GM21528 (cell line): Measurements from ENCODE around the gene ZC3H7A.
"Not testable (repeated sequence)": the region's sequence is repeated elsewhere in the genome, so short reads cannot be mapped to it uniquely, and the experiment has no call there.

Experiments
- ATAC-seq: cut with Tn5 transposase; IDR thresholded peaks from one replicate; pipeline ENCODE4 v1.9.1; 2021; ENCODE audit warnings: mild to moderate bottlenecking, moderate library complexity; ENCODE audit not compliant: unreplicated experiment, low FRiP score

The ZC3H7A gene

DNA sequence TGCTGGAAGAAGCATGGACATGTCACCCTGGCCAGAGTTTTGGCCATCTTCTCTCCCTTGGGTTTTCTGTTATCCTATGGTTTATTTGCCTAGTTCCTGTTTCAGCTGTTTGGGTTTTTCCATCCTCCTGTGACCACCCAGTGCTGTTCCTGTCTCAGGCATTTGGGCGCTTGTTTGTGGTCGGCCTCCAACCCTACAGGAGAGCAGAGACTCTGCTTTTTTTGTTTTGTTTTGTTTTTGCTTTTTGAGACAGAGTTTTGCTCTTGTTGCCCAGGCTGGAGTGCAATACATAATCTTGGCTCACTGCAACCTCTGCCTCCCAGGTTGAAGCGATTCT lies 3.3 kb upstream of the ZC3H7A start:
- no peak for ATAC-seq

DNA sequence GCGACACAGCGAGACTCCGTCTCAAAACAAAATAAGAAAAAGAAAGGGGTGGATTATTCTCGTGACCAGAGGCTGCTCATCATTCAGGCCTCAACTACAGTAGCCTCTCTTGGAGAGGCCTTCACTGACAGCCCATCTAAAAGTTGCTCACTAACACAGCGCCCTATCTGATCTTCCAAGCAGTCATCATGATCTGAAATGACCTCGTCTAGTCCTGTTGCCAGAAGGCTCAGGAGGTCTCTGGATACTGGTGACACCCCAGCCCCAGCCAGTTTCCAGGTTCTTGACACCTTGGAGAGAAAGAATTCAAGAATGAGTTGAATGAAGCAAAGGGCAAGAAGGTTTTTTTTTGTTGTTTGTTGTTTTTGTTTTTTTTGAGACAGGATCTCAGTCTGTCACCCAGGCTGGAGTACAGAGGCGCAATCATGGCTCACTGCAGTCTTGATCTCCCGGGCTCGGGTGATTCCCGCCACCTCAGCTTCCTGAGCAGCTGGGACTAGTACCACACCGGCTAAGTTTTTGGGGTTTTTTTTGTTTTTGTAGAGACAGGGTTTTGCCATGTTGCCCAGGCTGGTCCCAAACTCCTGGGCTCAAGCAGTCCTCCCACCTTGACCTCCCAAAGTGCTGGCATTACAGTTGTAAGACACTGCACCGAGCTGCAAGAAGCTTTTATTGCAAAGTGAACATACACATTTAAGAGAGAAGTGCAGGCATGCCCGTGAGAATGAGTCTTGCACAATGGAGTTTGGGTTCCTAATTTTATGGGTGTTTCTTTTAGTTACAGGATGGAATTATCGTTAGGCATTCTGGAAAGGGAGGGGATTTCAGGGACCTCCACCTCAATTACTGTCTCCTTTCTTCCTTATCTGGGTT lies 2.7 kb upstream of the ZC3H7A start:
- no peak for ATAC-seq

DNA sequence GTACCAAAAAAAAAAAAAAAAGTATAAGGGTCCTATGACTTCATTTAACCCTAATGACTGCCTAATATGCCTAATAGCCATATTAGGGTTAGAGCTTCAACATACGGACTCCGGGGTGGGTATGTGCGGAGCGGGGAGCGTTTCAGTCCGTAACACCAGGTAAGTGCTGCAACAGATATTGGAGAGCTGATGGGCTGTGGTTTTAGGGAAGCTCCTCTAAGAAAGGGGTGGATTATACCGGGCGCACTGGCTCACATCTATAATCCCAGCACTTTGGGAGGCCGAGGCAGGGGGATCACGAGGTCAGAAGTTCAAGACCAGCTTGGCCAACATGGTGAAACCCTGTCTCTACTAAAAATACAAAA lies 1.9 kb upstream of the ZC3H7A start:
- ATAC-seq: no peak

DNA sequence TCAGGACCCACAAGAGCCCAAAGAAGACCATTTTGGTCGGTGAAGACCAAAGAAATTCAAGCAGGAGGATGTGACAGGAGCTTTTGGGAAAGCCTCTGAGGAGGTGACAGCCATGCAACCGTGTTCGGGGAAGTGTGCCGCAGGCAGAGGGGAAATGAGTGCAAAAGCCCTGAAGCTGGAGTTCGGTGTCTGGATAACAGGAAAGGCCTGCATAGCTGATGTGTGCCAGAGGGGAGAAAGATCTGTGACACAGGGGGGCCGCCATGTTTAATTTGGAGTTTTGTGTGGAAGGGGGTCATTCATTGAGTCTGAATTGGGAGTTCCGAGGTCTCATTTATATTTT lies 870 bp upstream of the ZC3H7A start:
- no peak for ATAC-seq

DNA sequence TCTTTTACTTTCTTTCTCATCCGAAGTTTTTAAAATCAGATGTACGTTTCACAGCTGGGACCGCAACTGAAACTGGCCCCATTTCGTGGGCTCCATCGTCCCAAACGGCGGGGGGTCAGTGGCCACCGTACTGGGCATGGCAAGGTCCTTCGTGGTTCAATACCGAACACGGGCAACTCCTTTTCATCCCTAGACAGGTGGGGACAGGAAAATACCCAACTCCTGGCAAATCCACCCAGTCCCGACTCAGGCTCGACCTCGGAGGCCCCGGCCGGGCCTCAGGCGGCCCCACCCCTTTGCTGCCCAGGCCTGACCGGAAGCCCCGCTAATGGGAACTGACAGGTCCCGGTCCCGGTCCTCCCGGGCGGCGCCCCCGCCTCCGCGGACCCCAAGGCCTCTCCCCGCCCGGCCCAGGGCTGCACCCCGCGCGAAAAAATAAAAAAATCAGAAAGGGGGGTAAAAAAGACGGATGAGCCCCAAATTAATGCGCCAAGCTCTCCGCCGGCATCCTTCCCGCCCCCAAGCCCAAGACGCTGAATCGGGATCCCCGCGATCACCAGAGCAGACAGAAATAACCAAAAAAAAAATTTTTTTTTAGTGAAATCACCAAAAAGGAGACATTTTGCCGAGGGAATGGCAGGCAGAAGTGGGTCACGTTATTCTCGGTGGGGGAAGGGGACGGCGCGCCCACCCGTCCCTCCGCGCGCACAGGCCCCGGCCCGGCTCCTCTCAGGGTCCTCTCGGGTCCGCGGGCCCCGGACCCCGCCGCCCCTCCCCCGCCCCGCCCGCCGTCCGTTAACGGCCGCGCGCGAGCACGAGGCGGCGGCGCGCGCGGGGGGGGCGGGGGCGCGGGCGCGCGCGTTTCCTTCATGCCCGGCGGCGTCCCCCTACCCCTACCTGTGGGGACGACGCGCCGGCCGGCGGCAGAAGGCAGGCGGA lies 562 bp downstream of the ZC3H7A start:
- ATAC-seq: peak; percentile 7

DNA sequence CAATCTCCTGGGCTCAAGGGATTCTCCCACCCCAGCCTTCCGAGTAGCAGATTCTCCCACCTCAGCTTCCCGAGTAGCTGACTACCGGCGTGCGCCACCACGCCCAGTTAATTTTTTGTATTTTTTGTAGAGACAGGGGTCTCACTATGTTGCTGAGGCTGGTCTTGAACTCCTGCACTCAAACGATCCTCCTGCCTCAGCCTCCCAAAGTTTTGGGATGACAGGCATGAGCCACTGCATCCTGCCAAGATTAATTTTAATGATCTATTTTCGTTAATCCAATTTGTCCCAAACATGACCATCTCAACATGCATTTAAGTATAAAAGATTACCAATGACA lies 1.2 kb downstream of the ZC3H7A start:
- ATAC-seq: no peak

DNA sequence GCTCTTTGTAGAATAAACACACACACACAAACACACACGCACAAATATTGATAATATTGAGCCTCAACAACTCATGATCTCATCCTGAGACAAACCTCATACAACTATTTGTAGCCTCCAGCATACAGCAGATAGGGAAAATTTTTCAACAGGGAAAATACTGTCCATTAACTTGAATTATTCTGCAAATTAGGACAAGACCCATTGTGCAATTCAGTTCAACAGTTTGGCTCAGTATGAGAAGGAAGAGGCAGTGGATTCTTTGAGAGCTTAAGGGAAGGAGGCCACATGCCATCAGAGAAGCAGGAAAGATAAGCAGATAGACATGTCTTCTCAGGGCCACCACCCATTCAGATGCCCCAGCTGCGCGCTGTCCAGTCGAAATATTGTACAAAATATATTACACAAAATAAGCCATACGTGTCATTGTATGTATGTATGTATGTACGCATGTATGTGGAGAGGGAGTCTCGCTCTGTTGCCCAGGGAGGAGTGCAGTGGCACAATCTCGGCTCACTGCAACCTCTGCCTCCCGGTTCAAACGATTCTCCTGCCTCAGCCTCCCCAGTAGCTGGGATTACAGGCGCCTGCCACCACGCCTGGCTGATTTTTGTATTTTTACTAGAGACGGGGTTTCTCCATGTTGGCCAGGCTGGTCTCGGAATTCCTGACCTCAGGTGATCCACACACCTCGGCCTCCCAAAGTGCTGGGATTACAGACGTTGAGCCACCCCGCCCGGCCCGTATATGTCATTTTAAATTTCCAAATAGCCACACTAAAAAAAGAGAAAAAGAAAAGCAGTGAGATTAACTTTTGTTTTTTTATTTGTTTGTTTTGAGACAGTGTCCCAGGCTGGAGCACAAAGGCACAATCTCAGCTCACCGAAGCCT lies 1.8 kb downstream of the ZC3H7A start:
- ATAC-seq: no peak

DNA sequence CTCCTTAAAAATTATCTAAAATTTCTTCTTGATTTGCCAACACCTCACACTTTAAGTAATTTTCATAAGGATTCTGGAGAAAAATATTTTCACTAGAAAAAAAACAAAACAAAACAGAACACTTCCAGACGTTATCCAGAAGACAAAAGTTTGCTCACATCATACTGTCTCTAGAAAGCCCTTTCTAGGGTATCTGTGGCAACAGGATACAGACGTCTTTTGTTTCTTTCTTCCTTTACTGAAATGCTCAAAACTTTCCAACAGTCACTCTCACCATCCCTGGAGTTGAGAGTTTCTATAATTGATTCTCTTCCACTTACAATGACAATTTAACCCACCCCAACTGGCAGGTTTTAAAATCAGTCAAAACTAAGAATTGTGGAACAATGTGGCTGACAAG lies 2.6 kb downstream of the ZC3H7A start:
- no peak for ATAC-seq

DNA sequence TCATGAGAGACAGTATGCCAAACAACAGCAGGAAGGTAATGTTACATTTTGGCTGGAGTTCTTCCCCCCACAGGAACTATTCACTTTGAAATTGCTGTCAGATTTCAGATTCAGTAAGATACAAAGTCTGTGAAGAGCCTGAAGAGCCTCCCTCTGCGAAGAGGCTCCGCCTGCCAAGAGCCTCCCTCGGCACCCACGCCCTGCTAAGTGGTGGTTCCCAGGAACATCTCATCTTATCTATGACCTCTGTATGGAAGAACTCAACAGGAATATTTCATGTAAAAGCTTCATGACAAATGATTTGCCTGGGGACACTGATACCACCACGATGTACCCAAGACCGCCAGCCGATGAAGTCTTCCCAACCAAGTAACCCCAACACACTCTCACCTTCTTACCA lies 3.2 kb downstream of the ZC3H7A start:
- no peak for ATAC-seq

DNA sequence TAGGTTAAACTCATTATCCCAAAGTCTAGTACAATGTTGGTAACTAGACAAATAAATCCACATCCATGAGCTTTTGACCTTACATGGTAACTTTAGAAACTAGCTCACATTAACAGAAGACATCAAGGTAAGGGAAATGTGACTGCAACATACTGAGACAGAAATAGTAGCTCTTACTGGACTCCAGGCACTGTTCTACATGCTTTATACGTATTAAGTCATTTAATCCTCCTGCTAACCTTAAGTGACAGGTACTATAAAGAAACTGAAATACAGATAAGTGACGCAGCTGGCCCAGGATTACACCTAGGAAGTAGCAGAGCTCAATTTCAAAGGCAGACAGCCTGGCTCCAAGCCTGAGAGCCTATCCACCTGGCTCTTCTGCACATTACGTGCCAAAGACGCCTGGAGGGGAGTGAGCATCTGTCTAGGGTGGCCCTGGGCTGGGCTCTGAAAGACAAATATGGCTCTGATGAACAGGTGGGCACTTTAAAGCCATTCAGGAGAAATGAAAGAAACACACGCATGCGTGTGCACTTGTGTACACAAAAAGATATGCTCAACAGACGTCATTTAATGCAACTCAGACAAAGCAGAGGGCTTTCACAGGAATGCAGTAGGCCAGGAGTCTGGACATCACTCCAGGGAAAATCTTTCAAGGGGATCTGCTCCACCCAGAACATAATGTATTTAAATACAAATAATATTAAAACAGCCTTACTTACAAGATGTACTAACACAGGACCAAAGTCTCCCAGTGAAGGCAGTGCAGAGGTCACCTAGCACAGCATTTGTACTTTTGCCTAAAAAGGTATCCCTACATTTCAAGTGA lies 4.4 kb downstream of the ZC3H7A start:
- ATAC-seq: no peak

DNA sequence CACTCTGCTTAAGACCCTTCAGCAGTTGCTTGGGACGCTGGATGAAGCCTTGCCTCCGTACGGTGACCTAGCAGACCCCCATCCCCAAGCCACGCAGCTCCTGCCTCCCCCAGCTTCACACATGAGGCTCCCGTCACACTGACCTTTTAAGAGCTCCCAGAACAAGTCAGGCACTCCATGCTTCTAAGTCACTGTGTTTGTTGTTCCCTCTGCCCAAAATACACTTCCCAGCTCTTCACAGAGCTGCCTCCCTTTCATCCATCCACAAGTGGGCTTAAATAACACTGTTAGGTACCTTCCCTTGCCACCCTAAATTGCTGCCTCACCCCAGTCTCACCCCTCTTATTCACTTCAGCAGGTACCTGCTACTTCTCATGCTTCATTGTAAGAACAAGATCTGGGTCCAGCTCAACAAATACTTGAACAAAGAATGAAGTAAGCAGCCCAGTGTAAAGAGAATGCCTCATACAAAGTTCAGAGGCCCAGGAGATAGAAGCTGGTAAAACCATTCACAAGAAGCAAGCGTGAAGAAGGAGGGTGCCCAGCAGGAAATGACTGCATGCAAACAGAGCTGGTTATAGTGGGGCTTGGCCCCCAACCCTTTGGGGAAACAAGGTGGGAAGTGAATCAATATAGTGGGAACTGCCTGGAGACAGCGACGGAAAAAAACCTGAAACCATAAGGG lies 5.8 kb downstream of the ZC3H7A start:
- no peak for ATAC-seq

DNA sequence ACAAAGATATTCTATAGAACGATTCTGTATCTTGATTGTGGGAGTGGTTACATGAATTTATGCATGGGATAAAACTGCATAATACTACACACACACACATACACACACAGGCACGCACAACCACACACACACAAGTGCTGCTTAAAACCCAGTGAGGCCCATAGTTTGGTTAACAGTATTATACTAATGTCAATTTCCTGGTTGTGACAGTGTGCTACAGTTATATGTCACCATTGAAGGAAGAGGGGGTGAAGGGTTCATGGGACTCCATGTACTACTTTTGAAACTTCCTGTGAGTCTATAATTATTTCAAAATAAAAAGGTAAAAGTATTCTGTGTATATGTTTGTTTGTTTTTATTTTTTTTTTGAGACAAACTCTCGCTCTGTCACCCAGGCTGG lies 8.1 kb downstream of the ZC3H7A start:
- ATAC-seq: no peak

DNA sequence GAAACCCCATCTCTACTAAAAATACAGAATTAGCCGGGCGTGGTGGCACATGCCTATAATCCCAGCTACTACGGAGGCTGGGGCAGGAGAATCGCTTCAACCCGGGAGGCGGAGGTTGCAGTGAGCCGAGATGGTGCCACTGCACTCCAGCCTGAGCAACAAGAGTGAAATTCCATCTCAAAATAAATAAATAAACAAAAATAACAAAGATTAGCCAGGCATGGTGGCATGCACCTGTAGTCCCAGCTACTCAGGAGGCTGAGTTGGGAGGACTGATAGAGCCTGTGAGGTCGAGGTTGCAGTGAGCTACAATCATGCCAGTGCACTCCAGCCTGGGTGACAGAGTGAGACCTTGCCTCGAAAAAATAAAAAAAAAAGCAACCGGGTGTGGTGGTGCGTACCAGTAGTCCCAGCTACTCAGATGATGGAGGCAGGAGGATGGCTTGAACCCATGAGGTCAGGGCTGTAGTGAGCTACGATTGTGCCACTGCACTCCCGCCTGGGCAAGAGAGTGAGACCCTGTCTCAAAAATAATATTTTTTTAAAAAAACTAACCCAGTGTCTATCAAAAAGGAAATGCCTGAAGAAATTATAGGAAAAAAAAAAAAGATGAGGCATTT lies 12.0 kb downstream of the ZC3H7A start:
- ATAC-seq: not testable (repeated sequence)

DNA sequence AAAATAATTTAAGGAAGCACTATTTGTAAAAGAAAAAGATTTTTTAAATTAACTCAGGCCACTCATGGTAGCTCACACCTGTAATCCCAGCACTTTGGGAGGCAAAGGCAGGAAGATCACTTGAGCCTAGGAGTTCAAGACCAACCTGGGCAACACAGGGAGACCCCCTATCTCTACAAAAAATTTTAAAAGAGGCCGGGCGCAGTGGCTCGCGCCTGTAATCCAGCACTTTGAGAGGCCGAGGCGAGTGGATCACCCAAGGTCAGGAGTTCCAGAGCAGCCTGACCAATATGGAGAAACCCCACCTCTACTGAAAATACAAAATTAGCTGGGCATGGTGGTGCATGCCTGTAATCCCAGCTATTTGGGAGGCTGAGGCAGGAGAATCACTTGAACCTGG lies 12.7 kb downstream of the ZC3H7A start:
- ATAC-seq: not testable (repeated sequence)

DNA sequence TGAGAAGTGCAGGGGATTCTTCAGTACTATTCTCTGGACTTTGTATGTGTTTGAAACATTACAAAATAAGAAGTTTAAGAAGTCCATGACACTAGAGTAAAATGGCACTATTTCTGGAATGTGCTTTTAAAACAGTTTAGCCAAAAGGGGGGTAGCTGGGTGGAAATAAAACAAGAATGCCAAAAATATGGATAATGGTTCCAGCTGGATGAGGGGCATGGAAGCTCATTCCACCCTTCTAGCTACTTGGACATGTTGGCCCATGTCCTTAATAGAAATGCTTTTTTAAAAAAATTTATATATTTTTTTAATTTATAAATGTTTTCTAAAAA lies 13.1 kb downstream of the ZC3H7A start:
- ATAC-seq: no peak

DNA sequence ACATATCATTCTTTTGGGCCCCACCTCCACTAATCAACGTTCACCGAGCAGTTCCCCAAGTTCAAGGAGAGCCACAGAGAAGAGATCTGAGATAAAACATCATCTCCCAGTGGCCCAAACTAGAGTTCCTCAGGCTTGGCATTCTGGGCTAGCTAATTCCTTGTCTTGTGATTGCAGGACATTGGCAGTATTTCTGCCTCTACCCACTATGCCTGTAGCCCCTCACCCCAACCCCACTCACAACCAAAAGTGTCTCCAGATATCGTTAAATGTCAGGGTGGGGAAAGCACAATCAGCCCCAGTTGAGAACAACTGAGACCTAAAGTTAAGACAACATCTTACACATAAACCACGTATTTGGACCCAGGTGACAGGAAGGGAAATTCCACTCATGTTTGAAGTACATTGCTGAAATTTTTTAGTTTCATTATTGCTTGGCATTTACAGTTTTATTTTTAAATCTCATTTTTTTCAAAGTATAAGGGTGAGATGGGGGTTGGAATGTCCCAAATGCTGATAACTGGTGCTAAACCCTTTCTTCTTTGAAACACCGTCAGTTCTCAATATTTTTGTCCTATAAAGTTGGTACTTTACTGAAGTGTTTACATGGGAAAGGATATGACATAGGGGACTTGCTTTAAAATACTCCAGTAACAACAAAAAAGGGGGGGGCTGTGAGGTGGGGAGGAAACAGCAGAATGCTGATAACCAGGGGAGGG lies 13.6 kb downstream of the ZC3H7A start:
- ATAC-seq: peak; percentile 51

DNA sequence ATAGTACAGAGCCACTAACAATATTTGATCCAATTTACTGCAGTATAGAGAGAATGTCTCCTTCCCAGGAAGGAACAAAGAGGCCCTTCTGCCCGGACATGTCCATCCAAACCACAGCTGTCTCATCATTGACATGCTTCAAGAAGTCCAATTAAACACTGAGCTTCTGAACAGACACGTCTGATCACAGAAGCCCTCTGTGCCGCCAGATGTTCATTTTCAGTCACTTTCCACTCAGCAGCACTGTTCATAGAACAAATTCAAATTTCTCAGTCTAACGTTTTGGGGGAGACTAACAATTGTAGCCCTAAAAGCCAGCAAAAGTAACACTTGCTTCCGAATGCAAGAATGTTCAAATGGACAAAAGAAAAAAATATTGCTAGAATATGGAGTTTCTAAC lies 15.3 kb downstream of the ZC3H7A start:
- ATAC-seq: no peak

DNA sequence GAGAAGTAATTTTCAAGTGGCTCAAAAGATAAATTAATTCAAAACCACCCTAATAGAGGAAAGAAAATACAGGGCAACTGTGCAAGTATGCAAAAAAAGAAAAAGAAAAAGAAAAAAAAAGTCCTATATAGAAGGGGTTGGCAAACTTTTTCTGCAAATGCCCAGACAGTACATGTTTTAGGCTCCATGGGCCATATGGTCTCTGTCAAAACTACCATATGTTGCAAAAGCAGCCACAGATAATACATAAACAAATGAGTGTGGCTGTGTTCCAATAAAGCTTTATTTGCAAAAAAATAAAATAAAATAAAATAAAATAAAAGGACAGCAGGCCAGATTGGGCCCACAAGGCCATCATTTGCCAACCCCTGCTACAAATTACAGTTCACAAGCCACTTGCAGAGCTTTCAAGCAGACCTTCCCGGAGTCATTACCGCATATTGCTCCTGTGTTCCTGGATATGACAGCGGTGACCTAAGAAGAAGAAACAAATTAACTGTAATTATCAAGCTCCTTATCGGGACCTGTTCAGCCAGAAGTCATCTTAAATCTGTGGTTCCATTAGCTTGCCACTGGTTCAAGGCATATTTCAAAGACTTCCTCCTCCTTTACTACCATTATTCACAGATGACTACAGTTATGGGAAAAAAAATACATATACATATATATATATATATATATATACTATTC lies 15.9 kb downstream of the ZC3H7A start:
- ATAC-seq: no peak
